ENCODE results near the gene CYB5D1. TPM values are rescaled to one million over a fixed set of nuclear protein-coding genes. Genes with fewer than 3 reads are reported as not detected.
A peak's percentile ranks its signal among the peaks of the same experiment; 100 is the strongest.

CYB5D1 gene
- total RNA-seq, 4 donors from 2014 or later = 14.9 to 29.5 (median 23.5) TPM

GRCh38 chr17:7836596-7837407 lies 21.0 kb upstream of the CYB5D1 start:
- Histone ChIP-seq H3K9me3 (no peaks in the 10 kb centered on the region), H3K36me3 (no peaks in the 10 kb centered on the region), H3K4me3 (replicated peaks in 1 of 3) (peak overlapping the region; percentile 75 to 84 (median 83)), H3K27ac (peak overlapping the region; percentile 98 to 99 (median 99)), H3K4me1 (peaks cover 27 to 42% of the 10 kb centered on the region in 2 donors), H3K27me3 (no peaks in the 10 kb centered on the region)
- DNase-seq = peak; percentile 89 to 90
- TF ChIP-seq POLR2A (IDR thresholded peaks at IDR 0.05) = no peak
- no peak for TF ChIP-seq CTCF (IDR thresholded peaks at IDR 0.05)
- intact Hi-C loops (cut with DNase I) = no loop called here
- WGBS, 2 donors = 2 to 3% methylated on average over 18 of the region's 19 CpGs

- H3K4me3 ChIP-seq (replicated peaks in 1 of 3) = peak overlapping the region in 1 of 3 donors; percentile 4
- no peak for TF ChIP-seq CTCF (IDR thresholded peaks at IDR 0.05)
Measured at GRCh38 chr17:7837408-7838088, 20.3 kb upstream of the CYB5D1 start.

GRCh38 chr17:7838090-7839075 lies 19.4 kb upstream of the CYB5D1 start:
- H3K27me3 ChIP-seq = no peaks in the 10 kb centered on the region
- 29 to 32% methylated on average over 7 to 8 of the region's 12 CpGs for WGBS, 2 donors
- peaks cover 32 to 38% of the 10 kb centered on the region in 2 donors for H3K4me1 ChIP-seq
- peak in 1 of 2 donors; percentile 51 for DNase-seq
- TF ChIP-seq POLR2A (IDR thresholded peaks at IDR 0.05) (no peak), CTCF (IDR thresholded peaks at IDR 0.05) (no peak)
- H3K27ac ChIP-seq = peak overlapping the region in 2 of 3 donors; percentile 98 to 99
- peak overlapping the region in 1 of 3 donors; percentile 4 for H3K4me3 ChIP-seq (replicated peaks in 1 of 3)
- no peaks in the 10 kb centered on the region for H3K9me3 ChIP-seq
- H3K36me3 ChIP-seq = no peaks in the 10 kb centered on the region
- intact Hi-C loops (cut with DNase I) = no loop called here

More at GRCh38 chr17:7837408-7838088, 20.3 kb upstream of the CYB5D1 start:
- DNase-seq = no peak
- H3K4me1 ChIP-seq = peaks cover 27 to 42% of the 10 kb centered on the region in 2 donors
- H3K36me3 ChIP-seq = no peaks in the 10 kb centered on the region
- intact Hi-C loops (cut with DNase I) = no loop called here
- H3K27me3 ChIP-seq = no peaks in the 10 kb centered on the region
- no peaks in the 10 kb centered on the region for H3K9me3 ChIP-seq
- peak overlapping the region in 2 of 3 donors; percentile 98 to 99 for H3K27ac ChIP-seq
- 12 to 15% methylated on average over 8 of the region's 8 CpGs for WGBS, 2 donors

GRCh38 chr17:7839190-7839875 lies 18.5 kb upstream of the CYB5D1 start:
- peak overlapping the region in 2 of 3 donors; percentile 39 to 98 for H3K27ac ChIP-seq
- TF ChIP-seq POLR2A (IDR thresholded peaks at IDR 0.05) (no peak), CTCF (IDR thresholded peaks at IDR 0.05) (no peak)
- H3K27me3 ChIP-seq = no peaks in the 10 kb centered on the region
- H3K36me3 ChIP-seq = no peaks in the 10 kb centered on the region
- intact Hi-C loops (cut with DNase I) = no loop called here
- no peak for DNase-seq
- H3K4me1 ChIP-seq = peaks cover 29 to 36% of the 10 kb centered on the region in 2 donors
- no peak overlapping the region for H3K4me3 ChIP-seq (replicated peaks in 1 of 3)
- WGBS, 2 donors = 77 to 94% methylated on average over 4 to 6 of the region's 6 CpGs
- H3K9me3 ChIP-seq = no peaks in the 10 kb centered on the region

Measured in thyroid gland (tissue), 4 donors.